ENCODE measurements around the gene MPP1.

- TF ChIP-seq CTCF (IDR thresholded peaks at IDR 0.05; ENCODE audit: extremely low read depth in 1 of 2, insufficient read depth in 1 of 2, low read depth in 1 of 2, low read length in 2 of 2): no peak
- TF ChIP-seq JUN (IDR thresholded peaks at IDR 0.05; ENCODE audit: borderline replicate concordance, insufficient read depth, insufficient read length, low read depth): no peak
- no peak for TF ChIP-seq POLR2A (IDR thresholded peaks at IDR 0.05; ENCODE audit: low read depth, low read length)
Measured at GRCh38 chrX:154774622-154775021, 30.7 kb downstream of the MPP1 start.
